Measurements from ENCODE around the gene HAS3.

- TF ChIP-seq ZBTB33 (IDR thresholded peaks at IDR 0.05; ENCODE audit: extremely low read depth, insufficient replicate concordance, low read length) (no peak), CTCF (IDR thresholded peaks at IDR 0.05 in 2 of 3, conservative IDR thresholded peaks at IDR 0.05 in 1 of 3; ENCODE audit: borderline replicate concordance in 1 of 3, insufficient read depth in 1 of 3, low read depth in 2 of 3, low read length in 2 of 3) (no peak), RAD21 (IDR thresholded peaks at IDR 0.05; ENCODE audit: low read depth) (no peak), SP1 (IDR thresholded peaks at IDR 0.05; ENCODE audit: low read depth) (no peak), MAX (IDR thresholded peaks at IDR 0.05) (no peak), ELF1 (IDR thresholded peaks at IDR 0.05; ENCODE audit: borderline replicate concordance, low read depth) (no peak), EGR1 (IDR thresholded peaks at IDR 0.05; ENCODE audit: low read depth) (no peak), CEBPB (IDR thresholded peaks at IDR 0.05; ENCODE audit: low read depth) (no peak), POLR2AphosphoS5 (IDR thresholded peaks at IDR 0.05; ENCODE audit: low read depth, low read length) (no peak), YY1 (IDR thresholded peaks at IDR 0.05; ENCODE audit: extremely low read depth, insufficient replicate concordance, low read depth, low read length) (no peak), EZH2 (IDR thresholded peaks at IDR 0.05) (no peak)
Measured at GRCh38 chr16:69113216-69113615, 7.8 kb downstream of the HAS3 start.

Data from HCT116 (cell line).